Embryonic facial prominence (tissue), 1 donor: ENCODE results near the gene RALGAPA2.
"Not testable (repeated sequence)": the region's sequence is repeated elsewhere in the genome, so short reads cannot be mapped to it uniquely, and the experiment has no call there.

Experiments used
- DNase-seq: peaks from one replicate; pipeline ENCODE4 v3.0.0-alpha.2; 2016; ENCODE audit errors: extremely low spot score

RALGAPA2 gene

DNA sequence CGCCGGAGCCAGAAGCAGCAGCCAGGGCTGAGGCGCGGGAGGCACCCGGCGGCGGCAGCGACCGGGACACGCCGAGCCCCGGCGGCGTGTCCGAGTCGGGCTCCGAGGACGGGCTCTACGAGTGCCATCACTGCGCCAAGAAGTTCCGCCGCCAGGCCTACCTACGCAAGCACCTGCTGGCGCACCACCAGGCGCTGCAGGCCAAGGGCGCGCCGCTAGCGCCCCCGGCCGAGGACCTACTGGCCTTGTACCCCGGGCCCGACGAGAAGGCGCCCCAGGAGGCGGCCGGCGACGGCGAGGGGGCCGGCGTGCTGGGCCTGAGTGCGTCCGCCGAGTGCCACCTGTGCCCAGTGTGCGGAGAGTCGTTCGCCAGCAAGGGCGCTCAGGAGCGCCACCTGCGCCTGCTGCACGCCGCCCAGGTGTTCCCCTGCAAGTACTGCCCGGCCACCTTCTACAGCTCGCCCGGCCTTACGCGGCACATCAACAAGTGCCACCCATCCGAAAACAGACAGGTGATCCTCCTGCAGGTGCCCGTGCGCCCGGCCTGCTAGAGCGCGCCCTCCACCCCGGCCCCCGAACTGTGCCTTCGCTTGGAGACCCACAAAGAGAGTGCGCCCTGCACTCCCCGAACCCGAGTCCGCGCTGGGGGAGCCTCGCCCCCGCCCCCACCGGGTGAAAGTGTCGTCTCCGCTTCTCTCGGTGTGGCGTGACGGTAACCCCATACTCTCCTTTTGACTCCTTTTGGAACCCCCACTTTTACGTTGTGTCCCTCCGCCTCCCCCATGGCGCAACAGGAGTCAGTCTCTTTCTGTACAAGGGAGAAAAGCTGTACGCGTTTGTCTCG is 343.0 kb downstream of the RALGAPA2 start:
- no peak for DNase-seq

DNA sequence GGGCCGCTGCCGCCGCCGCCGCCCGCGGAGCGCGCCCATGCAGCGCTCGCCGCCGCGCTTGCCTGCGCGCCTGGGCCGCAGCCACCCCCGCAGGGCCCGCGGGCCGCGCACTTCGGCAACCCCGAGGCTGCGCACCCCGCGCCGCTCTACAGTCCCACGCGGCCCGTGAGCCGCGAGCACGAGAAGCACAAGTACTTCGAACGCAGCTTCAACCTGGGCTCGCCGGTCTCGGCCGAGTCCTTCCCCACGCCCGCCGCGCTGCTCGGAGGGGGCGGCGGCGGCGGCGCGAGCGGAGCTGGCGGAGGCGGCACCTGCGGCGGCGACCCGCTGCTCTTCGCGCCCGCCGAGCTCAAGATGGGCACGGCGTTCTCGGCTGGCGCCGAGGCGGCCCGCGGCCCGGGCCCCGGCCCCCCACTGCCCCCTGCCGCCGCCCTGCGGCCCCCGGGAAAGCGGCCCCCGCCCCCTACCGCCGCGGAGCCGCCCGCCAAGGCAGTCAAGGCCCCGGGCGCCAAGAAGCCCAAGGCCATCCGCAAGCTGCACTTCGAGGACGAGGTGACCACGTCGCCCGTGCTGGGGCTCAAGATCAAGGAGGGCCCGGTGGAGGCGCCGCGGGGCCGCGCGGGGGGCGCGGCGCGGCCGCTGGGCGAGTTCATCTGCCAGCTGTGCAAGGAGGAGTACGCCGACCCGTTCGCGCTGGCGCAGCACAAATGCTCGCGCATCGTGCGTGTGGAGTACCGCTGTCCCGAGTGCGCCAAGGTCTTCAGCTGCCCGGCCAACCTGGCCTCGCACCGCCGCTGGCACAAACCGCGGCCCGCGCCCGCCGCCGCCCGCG is 343.8 kb downstream of the RALGAPA2 start:
- no peak for DNase-seq

GRCh38 chr20:20367575-20368417 is 344.6 kb downstream of the RALGAPA2 start, which contains the start of gene INSM1:
Gene INSM1, plus strand, starts transcription at chr20:20368104. Its CDS starts 164 bp downstream, at chr20:20368268.
- no peak for DNase-seq

DNA sequence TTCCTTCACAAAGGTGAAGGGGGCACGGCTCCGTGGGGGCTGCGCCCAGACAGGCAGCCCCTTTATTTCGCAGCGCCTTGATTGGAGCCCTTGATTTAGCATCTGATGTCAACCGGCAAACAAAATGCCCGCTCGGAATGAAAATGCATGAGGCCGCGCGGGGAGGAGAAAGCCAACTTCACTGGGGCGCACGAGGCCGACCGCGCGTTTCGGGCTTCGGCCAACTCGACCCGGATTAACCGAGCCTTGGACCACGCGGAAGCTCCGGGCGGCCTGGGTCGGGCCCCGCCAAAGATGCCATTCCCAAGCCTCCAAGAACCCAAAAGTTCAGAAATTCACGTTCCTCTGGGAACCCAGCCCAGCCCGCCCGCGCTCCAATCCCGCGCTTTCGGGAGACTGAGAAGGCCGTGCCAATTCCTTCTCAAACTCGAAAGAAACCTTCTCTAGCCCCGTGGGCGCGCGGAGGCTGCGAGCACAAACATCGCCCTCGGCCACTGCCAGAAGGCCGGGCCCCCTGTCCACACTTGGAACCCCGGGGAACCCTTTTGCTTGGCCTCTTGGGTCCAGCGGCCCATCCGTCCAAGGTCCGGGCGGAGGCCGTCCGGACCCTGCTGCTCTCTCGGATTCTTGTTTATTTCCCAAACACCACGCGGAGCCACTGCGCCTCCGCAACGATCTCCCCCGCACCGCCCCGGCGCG is 345.4 kb downstream of the RALGAPA2 start:
- no peak for DNase-seq

- no peak for DNase-seq
Observed at GRCh38 chr20:20366551-20366875, 345.9 kb downstream of the RALGAPA2 start.

GRCh38 chr20:20365480-20366161 is 346.8 kb downstream of the RALGAPA2 start:
- DNase-seq = no peak

DNA sequence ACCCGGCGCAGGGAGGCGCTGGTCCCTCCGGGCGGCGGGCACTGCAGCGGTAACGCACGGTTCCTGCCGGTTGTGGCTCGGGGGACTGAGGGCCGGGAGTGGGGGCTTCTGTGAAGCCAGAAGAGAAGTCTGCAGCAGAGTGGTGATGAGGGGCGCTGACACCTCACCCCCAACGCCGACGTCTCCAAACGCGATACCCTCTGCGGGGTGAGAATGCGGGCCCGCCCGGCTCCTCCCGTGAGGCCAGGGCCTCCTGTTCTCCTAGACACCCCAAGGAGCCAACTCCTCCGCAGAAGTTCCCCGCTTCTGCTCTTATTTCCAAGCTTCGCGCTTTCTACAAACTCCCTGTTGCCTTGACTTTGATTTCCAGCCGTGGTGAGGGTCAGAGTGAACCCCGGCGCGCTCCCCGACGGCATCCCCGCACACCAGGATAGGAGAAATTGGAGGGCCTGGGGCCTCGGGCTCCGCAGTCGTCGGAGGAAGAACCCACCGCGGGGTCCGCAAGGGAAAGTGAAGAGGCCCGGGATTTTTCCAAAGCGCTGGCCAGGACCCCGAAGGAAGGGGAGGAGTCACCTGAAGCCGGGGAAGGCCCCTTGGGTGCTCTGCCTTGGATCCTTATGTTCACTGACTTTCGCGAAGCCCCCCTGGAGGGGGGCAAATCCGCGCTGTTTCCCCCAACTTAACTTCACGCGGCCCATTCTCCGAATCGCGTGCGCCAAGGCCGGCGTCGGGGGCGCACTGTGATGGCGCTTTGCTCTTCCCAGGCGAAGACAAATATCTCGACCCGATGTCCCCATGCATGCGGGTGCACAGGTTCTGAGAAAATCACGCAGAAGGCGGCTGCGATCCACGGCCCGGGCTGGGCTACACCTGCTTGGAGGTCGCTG is 347.6 kb downstream of the RALGAPA2 start:
- DNase-seq = no peak

DNA sequence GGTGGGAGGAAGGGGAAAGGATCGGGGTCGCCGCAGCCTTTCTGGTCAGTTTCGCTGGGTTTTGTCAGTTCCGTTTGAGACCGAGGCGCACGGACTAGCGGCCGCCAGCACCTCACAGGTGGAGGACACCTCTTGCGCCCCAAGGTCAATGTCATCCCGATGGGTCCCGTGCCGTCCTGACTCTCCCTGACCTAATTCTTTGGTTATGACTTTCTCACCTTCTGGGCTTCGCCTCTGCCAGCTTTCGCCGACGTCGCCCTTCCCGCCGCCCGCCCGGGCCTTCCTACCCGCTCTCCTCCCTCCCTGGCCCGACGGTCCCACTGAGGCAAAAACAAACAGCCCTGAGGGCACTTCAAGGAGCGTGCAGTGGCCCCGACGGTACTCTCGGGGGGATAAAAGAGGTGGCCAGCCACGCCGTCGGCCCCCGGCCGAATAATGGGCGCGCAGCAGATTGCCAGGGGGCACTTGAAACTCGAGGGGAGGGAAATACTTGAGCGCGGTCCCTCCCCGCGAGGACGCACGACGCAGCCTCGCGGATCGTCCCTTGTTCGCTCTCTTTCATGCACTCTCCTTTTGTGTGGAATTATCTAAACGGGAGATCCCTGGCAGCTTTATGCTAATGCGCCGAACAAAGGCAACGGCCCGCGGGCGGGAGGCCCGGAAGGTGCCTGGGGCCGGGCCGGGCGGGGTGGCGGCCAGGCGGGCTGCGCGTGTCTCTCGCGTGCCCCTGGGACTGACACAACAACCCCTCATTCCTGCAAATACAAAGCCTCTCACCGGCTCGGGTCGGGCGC is 348.4 kb downstream of the RALGAPA2 start:
- DNase-seq = no peak

DNA sequence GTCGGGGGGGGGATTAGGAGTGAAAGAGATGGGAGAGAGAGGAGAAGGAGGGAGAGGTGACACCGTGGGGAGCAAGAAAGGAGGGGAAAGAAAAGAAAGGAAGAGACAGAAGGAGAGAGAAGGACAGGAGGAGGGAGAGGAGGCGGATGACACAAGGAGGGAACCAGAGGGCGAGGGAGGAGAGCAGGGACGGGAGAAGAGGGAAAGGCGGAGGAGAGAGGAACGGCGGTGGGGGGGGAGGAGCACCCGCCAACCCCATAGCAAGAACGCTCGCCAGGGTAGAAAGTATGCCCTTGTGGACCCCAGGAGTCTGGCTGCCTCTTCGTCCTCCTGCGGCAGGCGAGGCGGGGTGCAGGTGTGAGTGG is 349.0 kb downstream of the RALGAPA2 start:
- DNase-seq = no peak

- peak; percentile 12 for DNase-seq
Observed at GRCh38 chr20:20362774-20363433, 349.5 kb downstream of the RALGAPA2 start.

- peak; percentile 36 for DNase-seq
Observed at GRCh38 chr20:20360464-20360863, 352.0 kb downstream of the RALGAPA2 start.

GRCh38 chr20:20359628-20360027 is 352.8 kb downstream of the RALGAPA2 start:
- DNase-seq = no peak

- DNase-seq = no peak
Observed at GRCh38 chr20:20358801-20359200, 353.6 kb downstream of the RALGAPA2 start.

GRCh38 chr20:20355503-20355902 is 356.9 kb downstream of the RALGAPA2 start:
- not testable (repeated sequence) for DNase-seq

GRCh38 chr20:20353576-20353975 is 358.9 kb downstream of the RALGAPA2 start:
- DNase-seq = no peak

- DNase-seq = no peak
Observed at GRCh38 chr20:20344476-20344875, 368.0 kb downstream of the RALGAPA2 start.

DNA sequence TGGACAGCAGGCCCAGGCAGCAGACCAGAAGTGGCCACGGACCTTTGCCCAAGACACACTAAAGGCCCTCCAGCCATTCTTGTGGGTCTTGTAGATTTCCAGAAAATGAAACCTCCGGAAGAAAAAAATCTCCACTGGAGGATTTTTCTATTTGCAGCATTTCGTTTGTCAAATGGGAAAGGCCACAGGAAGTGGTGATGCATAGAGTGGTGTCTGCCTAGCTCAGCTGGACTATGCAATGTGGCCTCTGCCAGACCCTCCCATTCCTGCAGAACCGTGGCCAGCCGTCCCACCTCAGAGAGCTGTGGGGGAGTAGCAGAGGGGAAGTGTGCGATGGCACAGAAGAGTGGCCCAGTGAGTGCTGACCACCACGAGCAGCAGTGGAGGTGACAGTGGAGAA is 368.5 kb downstream of the RALGAPA2 start:
- no peak for DNase-seq
